SK-N-SH treated with all-trans-retinoic acid at 6 μM for 48 hours (cell line): ENCODE measurements around the gene MSN.
A peak's percentile ranks its signal among the peaks of the same experiment; 100 is the strongest.
"Not testable (repeated sequence)": the region's sequence is repeated elsewhere in the genome, so short reads cannot be mapped to it uniquely, and the experiment has no call there.

ENCODE experiments used
- ATAC-seq: fragments of 200-7000 bp; cut with Tn5 transposase; 3 replicates; pipeline ENCODE4 v1.9.1; 2020; ENCODE audit warnings: mild to moderate bottlenecking, moderate library complexity
- ARNTL ChIP-seq: fragments of 450-650 bp; formaldehyde crosslinking; IDR thresholded peaks from 2 replicates; pipeline ENCODE4 v1.5.0; 2020; ENCODE audit warnings: low read depth, mild to moderate bottlenecking, moderate library complexity, borderline replicate concordance
- BACH2 ChIP-seq: fragments of 250-450 bp; sonication (Bioruptor Pico); IDR thresholded peaks from 2 replicates; pipeline ENCODE4 v1.9.0; 2021; ENCODE audit warnings: mild to moderate bottlenecking, borderline replicate concordance
- CREB5 ChIP-seq: fragments of 250-450 bp; sonication (Bioruptor Pico); IDR thresholded peaks from 2 replicates; pipeline ENCODE4 v1.5.1; 2020; ENCODE audit warnings: low read depth, mild to moderate bottlenecking, moderate library complexity
- CSRNP3 ChIP-seq: fragments of 250-450 bp; sonication (Bioruptor Pico); IDR thresholded peaks from 2 replicates; pipeline ENCODE4 v1.5.1; 2021; ENCODE audit warnings: mild to moderate bottlenecking, moderate library complexity
- ESRRG ChIP-seq: fragments of 250-450 bp; sonication (Bioruptor Pico); IDR thresholded peaks from 2 replicates; pipeline ENCODE4 v1.6.1; 2021; ENCODE audit warnings: mild to moderate bottlenecking
- GLIS3 ChIP-seq: fragments of 250-450 bp; sonication (Bioruptor Pico); IDR thresholded peaks from 2 replicates; pipeline ENCODE4 v1.5.0; 2020; ENCODE audit warnings: mild to moderate bottlenecking, moderate library complexity
- ISL1 ChIP-seq: fragments of 250-450 bp; sonication (Bioruptor Pico); IDR thresholded peaks from 2 replicates; pipeline ENCODE4 v2.1.2; 2022; ENCODE audit warnings: mild to moderate bottlenecking, moderate library complexity
- OSR1 ChIP-seq: fragments of 250-450 bp; sonication (Bioruptor Pico); IDR thresholded peaks from 2 replicates; pipeline ENCODE4 v1.8.0; 2022; ENCODE audit warnings: moderate library complexity, mild to moderate bottlenecking, inconsistent platforms
- PATZ1 ChIP-seq: fragments of 250-450 bp; sonication (Bioruptor Pico); IDR thresholded peaks from 2 replicates; pipeline ENCODE4 v1.8.0; 2020; ENCODE audit warnings: mild to moderate bottlenecking, moderate library complexity, borderline replicate concordance
- POU6F1 ChIP-seq: fragments of 250-450 bp; sonication (Bioruptor Pico); IDR thresholded peaks from 2 replicates; pipeline ENCODE4 v1.8.0; 2021; ENCODE audit warnings: low read depth, mild to moderate bottlenecking, moderate library complexity, borderline replicate concordance
- PPARA ChIP-seq: fragments of 250-450 bp; sonication (Bioruptor Pico); IDR thresholded peaks from 2 replicates; pipeline ENCODE4 v1.5.0; 2020; ENCODE audit warnings: mild to moderate bottlenecking, borderline replicate concordance
- RARB ChIP-seq: fragments of 250-450 bp; sonication (Bioruptor Pico); IDR thresholded peaks from 2 replicates; pipeline ENCODE4 v1.8.0; 2021; ENCODE audit warnings: mild to moderate bottlenecking, moderate library complexity
- SNAI2 ChIP-seq: fragments of 250-450 bp; sonication (Bioruptor Pico); IDR thresholded peaks from 2 replicates; pipeline ENCODE4 v1.5.0; 2020; ENCODE audit warnings: mild to moderate bottlenecking, moderate library complexity
- TOX ChIP-seq: fragments of 250-450 bp; sonication (Bioruptor Pico); IDR thresholded peaks from 2 replicates; pipeline ENCODE4 v1.8.0; 2021; ENCODE audit warnings: mild to moderate bottlenecking, moderate library complexity, borderline replicate concordance
- ZC3H10 ChIP-seq: fragments of 250-450 bp; sonication (Bioruptor Pico); IDR thresholded peaks from 2 replicates; pipeline ENCODE4 v1.5.1; 2021; ENCODE audit warnings: mild to moderate bottlenecking, moderate library complexity
- ZFP3 ChIP-seq: fragments of 250-450 bp; sonication (Bioruptor Pico); IDR thresholded peaks from 2 replicates; pipeline ENCODE4 v1.5.0; 2020; ENCODE audit warnings: mild to moderate bottlenecking, moderate library complexity
- ZFP30 ChIP-seq: fragments of 450-650 bp; formaldehyde crosslinking; IDR thresholded peaks from 2 replicates; pipeline ENCODE4 v1.5.0; 2022; ENCODE audit warnings: mild to moderate bottlenecking, moderate library complexity
- ZNF565 ChIP-seq: fragments of 450-650 bp; formaldehyde crosslinking; conservative IDR thresholded peaks from 2 replicates; pipeline ENCODE4 v1.5.0; 2020; ENCODE audit warnings: low read depth, mild to moderate bottlenecking, moderate library complexity
- ZNF70 ChIP-seq: fragments of 450-650 bp; formaldehyde crosslinking; IDR thresholded peaks from 2 replicates; pipeline ENCODE4 v1.5.0; 2020; ENCODE audit warnings: mild to moderate bottlenecking, moderate library complexity
- ZNF8 ChIP-seq: fragments of 450-650 bp; formaldehyde crosslinking; IDR thresholded peaks from 2 replicates; pipeline ENCODE4 v1.5.0; 2020; ENCODE audit warnings: mild to moderate bottlenecking, moderate library complexity

The MSN gene

GRCh38 chrX:65643531-65644052, 23.9 kb upstream of the MSN start (continued):
- no peak for TF ChIP-seq CREB5 (CRISPR knock-in tag)
- no peak for TF ChIP-seq ZNF565 (CRISPR knock-in tag)
- TF ChIP-seq ZC3H10 = no peak

GRCh38 chrX:65644621-65645289, 22.7 kb upstream of the MSN start:
- TF ChIP-seq CREB5 (CRISPR knock-in tag) = no peak
- TF ChIP-seq OSR1 = no peak
- no peak for TF ChIP-seq ZNF70 (CRISPR knock-in tag)
- TF ChIP-seq CSRNP3 (CRISPR knock-in tag) = no peak
- no peak for TF ChIP-seq ESRRG (CRISPR knock-in tag)
- TF ChIP-seq, all 23 proteins: peak for 0
- ATAC-seq = peak; percentile 96

GRCh38 chrX:65647801-65648200, 19.7 kb upstream of the MSN start:
- no peak for TF ChIP-seq ESRRG (CRISPR knock-in tag)
- no peak for TF ChIP-seq ARNTL (CRISPR knock-in tag)
- no peak for TF ChIP-seq ZNF8 (CRISPR knock-in tag)
- no peak for TF ChIP-seq ZNF565 (CRISPR knock-in tag)
- ATAC-seq = no peak

- TF ChIP-seq ZNF70 (CRISPR knock-in tag) (no peak), ZNF565 (CRISPR knock-in tag) (no peak), OSR1 (no peak), RARB (CRISPR knock-in tag) (no peak), ZC3H10 (no peak), BACH2 (CRISPR knock-in tag) (no peak), ARNTL (CRISPR knock-in tag) (no peak), ISL1 (CRISPR knock-in tag) (no peak), ZFP30 (CRISPR knock-in tag) (no peak), GLIS3 (no peak), SNAI2 (CRISPR knock-in tag) (no peak), ZNF8 (CRISPR knock-in tag) (no peak), ESRRG (CRISPR knock-in tag) (no peak), POU6F1 (no peak), TOX (CRISPR knock-in tag) (no peak)
- ATAC-seq = no peak
Observed at GRCh38 chrX:65652098-65652497, 15.4 kb upstream of the MSN start.

GRCh38 chrX:65657009-65657441, 10.4 kb upstream of the MSN start:
- ATAC-seq = not testable (repeated sequence)

GRCh38 chrX:65657659-65658058, 9.8 kb upstream of the MSN start:
- ATAC-seq = no peak
- TF ChIP-seq RARB (CRISPR knock-in tag) (no peak), ZNF70 (CRISPR knock-in tag) (no peak), BACH2 (CRISPR knock-in tag) (no peak), ZNF8 (CRISPR knock-in tag) (no peak), POU6F1 (no peak), PATZ1 (no peak), CREB5 (CRISPR knock-in tag) (no peak), OSR1 (no peak), PPARA (CRISPR knock-in tag) (no peak), ESRRG (CRISPR knock-in tag) (no peak), ISL1 (CRISPR knock-in tag) (no peak), ZFP3 (no peak), ZFP30 (CRISPR knock-in tag) (no peak)
